ENCODE results near the gene KRTAP5-1. TPM values are rescaled to one million over a fixed set of nuclear protein-coding genes. Genes with fewer than 3 reads are reported as not detected.
"Not testable (repeated sequence)": the region's sequence is repeated elsewhere in the genome, so short reads cannot be mapped to it uniquely, and the experiment has no call there.

Gene KRTAP5-1
- polyA plus RNA-seq, 1 experiment, result not detected

DNA sequence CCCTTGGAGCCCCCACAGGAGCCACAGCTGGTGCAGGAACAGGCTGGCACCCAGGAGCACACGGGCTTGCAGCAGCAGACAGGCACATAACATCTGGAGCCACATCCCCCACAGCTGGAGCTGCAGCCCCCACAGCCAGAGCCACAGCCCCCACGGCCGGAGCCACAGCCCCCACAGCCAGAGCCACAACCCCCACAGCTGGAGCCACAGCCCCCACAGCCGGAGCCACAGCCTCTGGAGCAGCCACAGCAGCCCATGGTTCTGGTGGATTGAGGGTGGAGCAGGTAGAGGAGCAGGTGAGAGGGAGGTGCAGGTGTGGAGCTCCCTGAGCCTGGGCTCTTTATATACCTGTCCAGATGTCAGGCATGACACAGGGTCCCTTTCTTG, 12.9 kb upstream of the KRTAP5-1 start, which contains the start of gene KRTAP5-2:
Gene KRTAP5-2, minus strand, starts transcription at position 301 of the 387 bp plus-strand sequence. Its CDS starts 44 bp downstream, at position 257.
- Histone ChIP-seq H3K36me3 (ENCODE audit: control insufficient read depth, insufficient read depth, low read length) (no peaks in the 10 kb centered on the region), H3K4me3 (ENCODE audit: low read depth, low read length) (no peak within 1 kb of the TSS), H3K27me3 (ENCODE audit: control insufficient read depth, insufficient read depth, low read length) (peaks cover 14% of the 10 kb centered on the region)
- ChIA-PET POLR2A (no interaction called here), CTCF (interaction anchor here (0.6 to 5.4 kb wide), 5 partner anchors 11 to 317 kb away, joined by 3 to 31 read pairs (median 3); no protein-coding TSS in a partner anchor)
- DNase-seq (ENCODE audit: low read depth), result no peak
- TF ChIP-seq, protein P1, sequence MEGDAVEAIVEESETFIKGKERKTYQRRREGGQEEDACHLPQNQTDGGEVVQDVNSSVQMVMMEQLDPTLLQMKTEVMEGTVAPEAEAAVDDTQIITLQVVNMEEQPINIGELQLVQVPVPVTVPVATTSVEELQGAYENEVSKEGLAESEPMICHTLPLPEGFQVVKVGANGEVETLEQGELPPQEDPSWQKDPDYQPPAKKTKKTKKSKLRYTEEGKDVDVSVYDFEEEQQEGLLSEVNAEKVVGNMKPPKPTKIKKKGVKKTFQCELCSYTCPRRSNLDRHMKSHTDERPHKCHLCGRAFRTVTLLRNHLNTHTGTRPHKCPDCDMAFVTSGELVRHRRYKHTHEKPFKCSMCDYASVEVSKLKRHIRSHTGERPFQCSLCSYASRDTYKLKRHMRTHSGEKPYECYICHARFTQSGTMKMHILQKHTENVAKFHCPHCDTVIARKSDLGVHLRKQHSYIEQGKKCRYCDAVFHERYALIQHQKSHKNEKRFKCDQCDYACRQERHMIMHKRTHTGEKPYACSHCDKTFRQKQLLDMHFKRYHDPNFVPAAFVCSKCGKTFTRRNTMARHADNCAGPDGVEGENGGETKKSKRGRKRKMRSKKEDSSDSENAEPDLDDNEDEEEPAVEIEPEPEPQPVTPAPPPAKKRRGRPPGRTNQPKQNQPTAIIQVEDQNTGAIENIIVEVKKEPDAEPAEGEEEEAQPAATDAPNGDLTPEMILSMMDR (IDR thresholded peaks at IDR 0.05; ENCODE audit: insufficient read depth, low read depth, low read length), result no peak

DNA sequence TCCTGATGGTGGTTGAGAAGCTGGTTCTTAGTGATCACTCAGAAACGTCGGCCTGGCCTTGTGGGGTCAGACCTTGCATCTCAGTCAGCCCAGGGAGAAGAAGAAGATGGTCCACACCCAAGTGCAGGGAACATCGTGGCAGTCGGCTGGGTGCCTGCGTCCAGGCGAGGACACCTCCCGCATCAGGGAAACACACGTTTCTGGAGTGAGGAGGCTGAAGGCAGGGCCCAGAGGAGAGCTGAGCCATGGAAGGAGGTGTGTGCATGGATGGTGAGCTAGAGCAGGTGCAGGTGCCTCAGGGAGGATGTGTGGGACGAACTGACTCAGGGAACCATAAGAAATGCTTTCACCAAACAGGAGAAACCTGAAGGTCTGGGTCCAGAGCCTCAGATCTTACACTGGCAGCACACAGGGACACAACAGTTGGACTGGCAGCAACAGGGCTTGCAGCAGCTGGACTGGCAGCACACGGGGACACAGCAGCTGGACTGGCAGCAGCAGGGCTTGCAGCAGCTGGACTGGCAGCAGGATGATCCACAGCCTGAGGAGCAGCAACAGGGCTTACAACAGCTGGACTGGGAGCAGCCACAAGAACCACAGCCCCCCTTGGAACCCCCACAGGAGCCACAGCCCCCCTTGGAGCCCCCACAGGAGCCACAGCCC, 12.4 kb upstream of the KRTAP5-1 start:
- ChIA-PET POLR2A (no interaction called here), CTCF (interaction anchor here (1.2 to 5.4 kb wide), 5 partner anchors 12 to 316 kb away, joined by 3 to 31 read pairs (median 7); no protein-coding TSS in a partner anchor)
- H3K36me3 ChIP-seq (ENCODE audit: control insufficient read depth, insufficient read depth, low read length), result no peaks in the 10 kb centered on the region
- no peak for DNase-seq (ENCODE audit: low read depth)
- peaks cover 14% of the 10 kb centered on the region for H3K27me3 ChIP-seq (ENCODE audit: control insufficient read depth, insufficient read depth, low read length)
- no peak overlapping the region for H3K4me3 ChIP-seq (ENCODE audit: low read depth, low read length)
- TF ChIP-seq, protein P1 (IDR thresholded peaks at IDR 0.05; ENCODE audit: insufficient read depth, low read depth, low read length), result no peak

DNA sequence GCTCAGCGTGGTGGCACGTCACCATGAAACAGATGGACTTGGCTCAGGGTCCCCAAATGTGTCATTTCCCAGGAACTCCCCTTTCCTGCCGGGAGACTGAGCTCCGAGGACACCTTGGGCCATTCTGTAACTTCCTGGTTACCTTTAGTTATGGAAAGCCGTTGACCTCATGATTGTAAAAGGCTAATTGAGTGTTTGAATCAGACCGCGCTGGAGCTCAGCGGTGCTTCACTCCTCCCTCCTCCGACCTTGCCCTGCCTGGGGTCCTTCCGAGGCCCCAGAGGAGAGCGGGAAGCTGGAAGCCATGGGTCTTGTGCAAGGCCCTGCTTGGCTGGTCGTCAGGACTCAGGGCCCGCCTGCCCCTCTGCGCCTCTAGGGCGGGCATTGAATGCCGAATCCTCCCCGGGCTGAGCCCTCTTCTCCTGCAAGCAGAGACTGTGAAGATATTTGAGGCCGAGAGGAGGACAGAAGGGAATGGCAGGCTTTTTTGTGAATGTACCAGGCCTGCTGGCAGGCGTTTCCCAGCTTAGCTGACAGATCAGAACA, 11.6 kb upstream of the KRTAP5-1 start:
- POLR2A ChIA-PET; H3K4me3 ChIP-seq (ENCODE audit: low read depth, low read length); H3K36me3 ChIP-seq (ENCODE audit: control insufficient read depth, insufficient read depth, low read length); DNase-seq (ENCODE audit: low read depth): not testable (repeated sequence)
- peaks cover 14% of the 10 kb centered on the region for H3K27me3 ChIP-seq (ENCODE audit: control insufficient read depth, insufficient read depth, low read length)
- CTCF ChIA-PET, result interaction anchor here (0.6 to 5.4 kb wide), 7 partner anchors 12 to 316 kb away, joined by 3 to 31 read pairs (median 7); no protein-coding TSS in a partner anchor

DNA sequence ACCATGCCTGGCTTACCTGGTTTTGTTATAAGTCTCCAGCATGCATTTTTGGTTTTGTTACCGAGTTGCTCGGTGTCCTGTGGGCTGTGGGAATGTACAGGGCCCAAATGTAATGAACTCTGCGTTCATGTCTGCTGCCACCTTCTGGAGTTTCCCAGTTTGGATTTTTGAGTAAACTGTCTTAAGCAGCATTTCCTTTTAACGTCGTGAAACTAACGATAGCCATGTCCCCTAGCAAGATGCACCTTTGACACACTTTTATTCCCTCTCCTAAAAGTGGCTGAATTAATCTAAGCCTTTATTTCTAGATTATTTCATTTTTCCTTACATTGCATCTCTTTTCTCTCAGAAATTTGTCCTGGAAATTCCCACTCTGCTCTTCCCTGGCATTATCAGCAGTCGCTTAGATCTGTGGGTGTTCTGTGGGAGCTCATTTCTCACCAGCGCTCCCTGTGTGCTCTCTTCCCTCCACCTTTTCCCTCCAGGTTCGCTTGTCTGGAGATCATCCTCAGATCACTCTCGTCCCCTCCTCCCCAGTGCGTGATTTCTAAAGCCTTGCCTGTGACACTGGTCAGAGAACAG, 11.0 kb upstream of the KRTAP5-1 start:
- not testable (repeated sequence) for DNase-seq (ENCODE audit: low read depth); H3K4me3 ChIP-seq (ENCODE audit: low read depth, low read length); H3K36me3 ChIP-seq (ENCODE audit: control insufficient read depth, insufficient read depth, low read length)
- peaks cover 14% of the 10 kb centered on the region for H3K27me3 ChIP-seq (ENCODE audit: control insufficient read depth, insufficient read depth, low read length)
- CTCF ChIA-PET, result interaction anchor here (0.6 to 5.4 kb wide), 11 partner anchors 11 to 50 kb away, joined by 3 to 31 read pairs (median 7); partner anchors contain the start of genes KRTAP5-1 and KRTAP5-3
- POLR2A ChIA-PET, result interaction anchor here (1.0 kb wide), 1 partner anchor 12 kb away, joined by 3 read pairs; no protein-coding TSS in a partner anchor

DNA sequence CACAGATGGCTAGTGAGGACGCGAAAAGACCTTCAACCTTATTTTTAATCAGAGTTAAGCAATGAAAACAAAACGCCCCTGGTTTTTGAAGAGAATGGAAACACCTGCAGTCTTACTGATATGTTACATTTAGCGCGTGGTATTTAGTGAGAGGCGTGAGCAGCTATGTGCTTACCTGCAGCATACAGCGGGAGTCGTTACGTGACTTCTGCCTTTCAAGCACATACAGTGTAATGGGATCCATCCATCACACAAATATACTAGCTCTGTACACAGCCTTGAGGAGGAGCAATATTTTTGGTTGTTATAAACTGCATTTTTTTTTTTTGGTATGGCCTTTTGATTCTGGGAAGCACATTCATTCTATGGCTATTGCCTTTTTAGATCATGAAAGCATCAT, 7.5 kb upstream of the KRTAP5-1 start:
- TF ChIP-seq, protein P1 (IDR thresholded peaks at IDR 0.05; ENCODE audit: insufficient read depth, low read depth, low read length), result no peak
- H3K4me3 ChIP-seq (ENCODE audit: low read depth, low read length), result no peak overlapping the region
- ChIA-PET CTCF (interaction anchor here (0.6 to 2.5 kb wide), 4 partner anchors 18 to 391 kb away, joined by 3 to 9 read pairs (median 5); no protein-coding TSS in a partner anchor), POLR2A (no interaction called here)
- no peak for DNase-seq (ENCODE audit: low read depth)
- H3K36me3 ChIP-seq (ENCODE audit: control insufficient read depth, insufficient read depth, low read length), result no peaks in the 10 kb centered on the region
- H3K27me3 ChIP-seq (ENCODE audit: control insufficient read depth, insufficient read depth, low read length), result peaks cover 19% of the 10 kb centered on the region

GRCh38 chr11:1589996-1590395, 4.9 kb upstream of the KRTAP5-1 start:
- DNase-seq (ENCODE audit: low read depth), result no peak
- CTCF ChIA-PET, result interaction anchor here (0.8 to 3.2 kb wide), 5 partner anchors 11 to 43 kb away, joined by 3 to 23 read pairs (median 7); partner anchors contain the start of gene KRTAP5-5
- H3K4me3 ChIP-seq (ENCODE audit: low read depth, low read length), result no peak overlapping the region
- TF ChIP-seq, protein P1 (IDR thresholded peaks at IDR 0.05; ENCODE audit: insufficient read depth, low read depth, low read length), result no peak
- POLR2A ChIA-PET, result no interaction called here
- H3K36me3 ChIP-seq (ENCODE audit: control insufficient read depth, insufficient read depth, low read length), result no peaks in the 10 kb centered on the region
- H3K27me3 ChIP-seq (ENCODE audit: control insufficient read depth, insufficient read depth, low read length), result peaks cover 6% of the 10 kb centered on the region

- CTCF ChIA-PET, result interaction anchor here (0.5 to 3.2 kb wide), 7 partner anchors 10 to 43 kb away, joined by 3 to 23 read pairs (median 5); partner anchors contain the start of gene KRTAP5-5
- POLR2A ChIA-PET; DNase-seq (ENCODE audit: low read depth); H3K36me3 ChIP-seq (ENCODE audit: control insufficient read depth, insufficient read depth, low read length); H3K27me3 ChIP-seq (ENCODE audit: control insufficient read depth, insufficient read depth, low read length); H3K4me3 ChIP-seq (ENCODE audit: low read depth, low read length): not testable (repeated sequence)
Observed at GRCh38 chr11:1589191-1589963, 4.3 kb upstream of the KRTAP5-1 start.
